Measurements from ENCODE around the gene RELT. TPM values are rescaled to one million over a fixed set of nuclear protein-coding genes. Genes with fewer than 3 reads are reported as not detected.

The RELT gene
- total RNA-seq, 5 donors from 2014 or later (not counting 1 experiment from before 2014, with no cell fraction given), result 15.6 to 113 (median 19.9) TPM

GRCh38 chr11:73392108-73393010, 16.2 kb downstream of the RELT start:
- Mint-ChIP-seq H3K4me1 (peaks cover 12 to 18% (median 13%) of the 10 kb centered on the region in 3 donors), H3K27me3 (no peaks in the 10 kb centered on the region), H3K4me3 (no peak overlapping the region), H3K27ac (no peak overlapping the region), H3K9me3 (no peaks in the 10 kb centered on the region), H3K36me3 (peaks cover 6% of the 10 kb centered on the region)
- POLR2A ChIA-PET, result interaction anchor here in 1 of 2 donors (0.6 kb wide), 1 partner anchor 1336 kb away, joined by 4 read pairs; no protein-coding TSS in a partner anchor
- WGBS (ENCODE audit: insufficient coverage), result 94% methylated on average over 30 of the region's 31 CpGs
- no peak overlapping the region for H3K4me3 ChIP-seq (ENCODE audit: control insufficient read depth in 1 of 2, extremely low read depth in 1 of 2, low read length in 1 of 2)
- peaks cover 16 to 28% of the 10 kb centered on the region in 2 donors for H3K36me3 ChIP-seq (ENCODE audit: control insufficient read depth in 2 of 2, extremely low read depth in 1 of 2, insufficient read depth in 1 of 2, low read length in 1 of 2)
- no peaks in the 10 kb centered on the region for H3K9me3 ChIP-seq
- no peak overlapping the region for H3K27ac ChIP-seq (ENCODE audit: low read length)
- ATAC-seq (replicated peaks in 1 of 4) (no peak), DNase-seq (peak in 1 of 35 experiments; percentile 5)
- CTCF ChIA-PET, result interaction anchor here (1.0 to 2.6 kb wide), 4 partner anchors 7 to 57 kb away, joined by 3 to 77 read pairs (median 7); no protein-coding TSS in a partner anchor
- no peaks in the 10 kb centered on the region for H3K4me1 ChIP-seq (ENCODE audit: control insufficient read depth in 1 of 2, extremely low read depth in 1 of 2, insufficient read depth in 2 of 2, low read length in 2 of 2)
- no peaks in the 10 kb centered on the region for H3K27me3 ChIP-seq (replicated peaks in 1 of 2; ENCODE audit: control insufficient read depth in 2 of 2, extremely low read depth in 1 of 2, insufficient read depth in 2 of 2, low read length in 1 of 2)

- Histone ChIP-seq H3K27me3 (replicated peaks in 1 of 2; ENCODE audit: control insufficient read depth in 2 of 2, extremely low read depth in 1 of 2, insufficient read depth in 2 of 2, low read length in 1 of 2) (no peaks in the 10 kb centered on the region), H3K4me3 (ENCODE audit: control insufficient read depth in 1 of 2, extremely low read depth in 1 of 2, low read length in 1 of 2) (no peak overlapping the region), H3K9me3 (no peaks in the 10 kb centered on the region), H3K36me3 (ENCODE audit: control insufficient read depth in 2 of 2, extremely low read depth in 1 of 2, insufficient read depth in 1 of 2, low read length in 1 of 2) (peaks cover 16 to 28% of the 10 kb centered on the region in 2 donors), H3K4me1 (ENCODE audit: control insufficient read depth in 1 of 2, extremely low read depth in 1 of 2, insufficient read depth in 2 of 2, low read length in 2 of 2) (no peaks in the 10 kb centered on the region), H3K27ac (ENCODE audit: low read length) (no peak overlapping the region)
- Mint-ChIP-seq H3K36me3 (peaks cover 6% of the 10 kb centered on the region), H3K9me3 (no peaks in the 10 kb centered on the region), H3K4me1 (peaks cover 8 to 16% (median 10%) of the 10 kb centered on the region in 3 donors), H3K27me3 (no peaks in the 10 kb centered on the region), H3K27ac (peak overlapping the region in 1 of 2 donors; percentile 16), H3K4me3 (no peak overlapping the region)
- POLR2A ChIA-PET, result interaction anchor here in 1 of 2 donors (0.6 kb wide), 1 partner anchor 35 kb away, joined by 4 read pairs; no protein-coding TSS in a partner anchor
- DNase-seq (no peak), ATAC-seq (replicated peaks in 1 of 4) (no peak)
- CTCF ChIA-PET, result interaction anchor here (1.0 to 2.6 kb wide), 4 partner anchors 8 to 57 kb away, joined by 3 to 77 read pairs (median 7); no protein-coding TSS in a partner anchor
- 91% methylated on average over 7 of the region's 7 CpGs for WGBS (ENCODE audit: insufficient coverage)
Measured at GRCh38 chr11:73393011-73393380, 16.8 kb downstream of the RELT start.

GRCh38 chr11:73393479-73394415, 17.5 kb downstream of the RELT start:
- H3K4me1 Mint-ChIP-seq, result peaks cover 4 to 12% (median 5%) of the 10 kb centered on the region in 3 donors
- no peak overlapping the region for H3K27ac ChIP-seq (ENCODE audit: low read length)
- WGBS (ENCODE audit: insufficient coverage), result 75% methylated on average over 11 of the region's 16 CpGs
- H3K9me3 Mint-ChIP-seq, result no peaks in the 10 kb centered on the region
- peaks cover 6% of the 10 kb centered on the region for H3K36me3 Mint-ChIP-seq
- H3K4me3 ChIP-seq (ENCODE audit: control insufficient read depth in 1 of 2, extremely low read depth in 1 of 2, low read length in 1 of 2), result no peak overlapping the region
- ChIA-PET POLR2A (interaction anchor here in 1 of 2 donors (0.6 kb wide), 1 partner anchor 36 kb away, joined by 4 read pairs; no protein-coding TSS in a partner anchor), CTCF (interaction anchor here (0.6 to 2.6 kb wide), 7 partner anchors 9 to 266 kb away, joined by 3 to 77 read pairs (median 4); no protein-coding TSS in a partner anchor)
- H3K36me3 ChIP-seq (ENCODE audit: control insufficient read depth in 2 of 2, extremely low read depth in 1 of 2, insufficient read depth in 1 of 2, low read length in 1 of 2), result peaks cover 16 to 28% of the 10 kb centered on the region in 2 donors
- DNase-seq (peak; percentile 33 to 80 (median 62)), ATAC-seq (replicated peaks in 1 of 4) (peak; percentile 54 to 82 (median 71))
- no peaks in the 10 kb centered on the region for H3K9me3 ChIP-seq
- H3K27me3 ChIP-seq (replicated peaks in 1 of 2; ENCODE audit: control insufficient read depth in 2 of 2, extremely low read depth in 1 of 2, insufficient read depth in 2 of 2, low read length in 1 of 2), result no peaks in the 10 kb centered on the region
- no peak overlapping the region for H3K4me3 Mint-ChIP-seq
- H3K27ac Mint-ChIP-seq, result no peak overlapping the region
- H3K27me3 Mint-ChIP-seq, result no peaks in the 10 kb centered on the region
- H3K4me1 ChIP-seq (ENCODE audit: control insufficient read depth in 1 of 2, extremely low read depth in 1 of 2, insufficient read depth in 2 of 2, low read length in 2 of 2), result no peaks in the 10 kb centered on the region

GRCh38 chr11:73394416-73395296, 18.5 kb downstream of the RELT start:
- ChIA-PET CTCF (interaction anchor here (2.0 to 4.0 kb wide), 3 partner anchors 43 to 44 kb away, joined by 10 to 77 read pairs (median 22); no protein-coding TSS in a partner anchor), POLR2A (no interaction called here)

GRCh38 chr11:73395297-73396208, 19.4 kb downstream of the RELT start:
- Histone ChIP-seq H3K27ac (ENCODE audit: low read length) (no peak overlapping the region), H3K27me3 (replicated peaks in 1 of 2; ENCODE audit: control insufficient read depth in 2 of 2, extremely low read depth in 1 of 2, insufficient read depth in 2 of 2, low read length in 1 of 2) (no peaks in the 10 kb centered on the region), H3K9me3 (no peaks in the 10 kb centered on the region), H3K4me3 (ENCODE audit: control insufficient read depth in 1 of 2, extremely low read depth in 1 of 2, low read length in 1 of 2) (no peak overlapping the region), H3K36me3 (ENCODE audit: control insufficient read depth in 2 of 2, extremely low read depth in 1 of 2, insufficient read depth in 1 of 2, low read length in 1 of 2) (peaks cover 12 to 22% of the 10 kb centered on the region in 2 donors), H3K4me1 (ENCODE audit: control insufficient read depth in 1 of 2, extremely low read depth in 1 of 2, insufficient read depth in 2 of 2, low read length in 2 of 2) (no peaks in the 10 kb centered on the region)
- Mint-ChIP-seq H3K27me3 (no peaks in the 10 kb centered on the region), H3K9me3 (no peaks in the 10 kb centered on the region), H3K4me3 (no peak overlapping the region), H3K36me3 (peaks cover 4% of the 10 kb centered on the region), H3K27ac (no peak overlapping the region), H3K4me1 (peaks cover 0 to 6% (median 0%) of the 10 kb centered on the region in 3 donors)
- ChIA-PET POLR2A (interaction anchor here in 1 of 2 donors (0.6 kb wide), 1 partner anchor 47 kb away, joined by 3 read pairs; no protein-coding TSS in a partner anchor), CTCF (interaction anchor here in 1 of 2 donors (4.0 kb wide), 1 partner anchor 44 kb away, joined by 22 read pairs; no protein-coding TSS in a partner anchor)
- ATAC-seq (replicated peaks in 1 of 4) (no peak), DNase-seq (no peak)
- 95% methylated on average over 15 of the region's 22 CpGs for WGBS (ENCODE audit: insufficient coverage)

More at GRCh38 chr11:73394416-73395296, 18.5 kb downstream of the RELT start:
- Histone ChIP-seq H3K9me3 (no peaks in the 10 kb centered on the region), H3K27ac (ENCODE audit: low read length) (no peak overlapping the region), H3K4me1 (ENCODE audit: control insufficient read depth in 1 of 2, extremely low read depth in 1 of 2, insufficient read depth in 2 of 2, low read length in 2 of 2) (no peaks in the 10 kb centered on the region), H3K27me3 (replicated peaks in 1 of 2; ENCODE audit: control insufficient read depth in 2 of 2, extremely low read depth in 1 of 2, insufficient read depth in 2 of 2, low read length in 1 of 2) (no peaks in the 10 kb centered on the region), H3K36me3 (ENCODE audit: control insufficient read depth in 2 of 2, extremely low read depth in 1 of 2, insufficient read depth in 1 of 2, low read length in 1 of 2) (peaks cover 12 to 26% of the 10 kb centered on the region in 2 donors), H3K4me3 (ENCODE audit: control insufficient read depth in 1 of 2, extremely low read depth in 1 of 2, low read length in 1 of 2) (no peak overlapping the region)
- H3K9me3 Mint-ChIP-seq, result no peaks in the 10 kb centered on the region
- H3K27ac Mint-ChIP-seq, result no peak overlapping the region
- H3K4me3 Mint-ChIP-seq, result no peak overlapping the region
- H3K27me3 Mint-ChIP-seq, result no peaks in the 10 kb centered on the region
- DNase-seq, result no peak
- H3K36me3 Mint-ChIP-seq, result peaks cover 6% of the 10 kb centered on the region
- 96% methylated on average over 33 of the region's 34 CpGs for whole genome bisulfite sequencing (ENCODE audit: insufficient coverage)
- peaks cover 2 to 9% (median 3%) of the 10 kb centered on the region in 3 donors for H3K4me1 Mint-ChIP-seq
- no peak for ATAC-seq (replicated peaks in 1 of 4)

Measured in T-cell (primary cell).